Tibial nerve (tissue), 4 donors: ENCODE data around the gene SLC25A45. TPM values are rescaled to one million over a fixed set of nuclear protein-coding genes. Genes with fewer than 3 reads are reported as not detected.

Experiments used
- DNase-seq, 2 donors: peaks; one replicate each; pipeline ENCODE4 v3.0.0-alpha.2; 2019; ENCODE audit warnings: low spot score in 2 of 2
- H3K27ac ChIP-seq, 4 donors: fragments of 200-600 bp; sonication (generic) in 3 of 4; one replicate each; pipeline ENCODE4 v1.5.1; 2017 to 2019; ENCODE audit warnings: mild to moderate bottlenecking in 1 of 4
- H3K27me3 ChIP-seq, 2 donors: fragments of 200-600 bp; sonication (generic) in 1 of 2; one replicate each; pipeline versions ENCODE4 v1.5.1 to v1.6.0; 2017 to 2019
- H3K36me3 ChIP-seq, 3 donors: fragments of 200-600 bp; sonication (generic); one replicate each; pipeline ENCODE4 v1.5.1; 2018 to 2019
- H3K4me1 ChIP-seq, 4 donors: fragments of 200-600 bp; sonication (generic) in 3 of 4; one replicate each; pipeline ENCODE4 v1.5.1; 2017 to 2019
- H3K4me3 ChIP-seq, 4 donors: fragments of 200-600 bp; sonication (generic) in 3 of 4; one replicate each; pipeline ENCODE4 v1.5.1; 2017 to 2019; ENCODE audit warnings: mild to moderate bottlenecking in 1 of 4, moderate library complexity in 1 of 4
- H3K9me3 ChIP-seq, 4 donors: fragments of 200-600 bp; sonication (generic) in 3 of 4; one replicate each; pipeline ENCODE4 v1.5.1; 2017 to 2019
- CTCF ChIP-seq, 5 experiments: fragments of 200-600 bp in 3 of 5; fragments of 450-650 bp in 2 of 5; sonication (generic) in 3 of 5; IDR thresholded peaks; one replicate each; pipeline ENCODE4 v1.5.1; 2016 to 2019; ENCODE audit warnings: antibody characterized with exemption in 5 of 5, mild to moderate bottlenecking in 3 of 5, moderate library complexity in 2 of 5
- EP300 ChIP-seq, 2 donors: sonication (generic); formaldehyde crosslinking; IDR thresholded peaks; one replicate each; pipeline ENCODE4 v1.6.1; 2017; ENCODE audit warnings: antibody characterized with exemption in 2 of 2, mild to moderate bottlenecking in 1 of 2
- POLR2A ChIP-seq, 2 donors: fragments of 450-650 bp; IDR thresholded peaks; one replicate each; pipeline ENCODE4 v1.6.1; 2017; ENCODE audit warnings: antibody characterized with exemption in 2 of 2, mild to moderate bottlenecking in 2 of 2, moderate library complexity in 2 of 2
- WGBS, 2 donors: methylation state at CpG; one replicate each; pipeline ENCODE4 v1.1.5; 2018; 5-methylcytosine and 5-hydroxymethylcytosine counted together
- total RNA-seq, 4 donors: library from RNA; depleted of rRNA; stranded (reverse); fragments of >200 nt; gene quantifications; one replicate each; pipeline ENCODE4 v1.1.0, GENCODE V29; 2016

Gene SLC25A45
- total RNA-seq, 4 donors from 2014 or later, result 1.8 to 22.5 (median 8.5) TPM

- TF ChIP-seq CTCF (IDR thresholded peaks at IDR 0.05) (peak in 1 of 5 experiments; percentile 8), EP300 (IDR thresholded peaks at IDR 0.05) (peak in 1 of 2 donors; percentile 56), POLR2A (IDR thresholded peaks at IDR 0.05) (no peak)
- peak overlapping the region; percentile 98 to 100 (median 99) for H3K27ac ChIP-seq
- peak overlapping the region; percentile 26 to 80 (median 34) for H3K4me3 ChIP-seq
- 5% methylated on average over 19 of the region's 19 CpGs for WGBS, 2 donors
- peaks cover 0 to 2% (median 0%) of the 10 kb centered on the region in 3 donors for H3K36me3 ChIP-seq
- DNase-seq, result peak; percentile 40 to 42
- peaks cover 0 to 75% (median 53%) of the 10 kb centered on the region in 4 donors for H3K4me1 ChIP-seq
- no peaks in the 10 kb centered on the region for H3K9me3 ChIP-seq
- H3K27me3 ChIP-seq, result no peaks in the 10 kb centered on the region
Observed at GRCh38 chr11:65417702-65418430, 35.4 kb upstream of the SLC25A45 start.

- no peaks in the 10 kb centered on the region for H3K27me3 ChIP-seq
- peaks cover 0 to 83% (median 61%) of the 10 kb centered on the region in 4 donors for H3K4me1 ChIP-seq
- TF ChIP-seq POLR2A (IDR thresholded peaks at IDR 0.05) (no peak), EP300 (IDR thresholded peaks at IDR 0.05) (no peak), CTCF (IDR thresholded peaks at IDR 0.05) (no peak)
- H3K36me3 ChIP-seq, result peaks cover 0 to 10% (median 0%) of the 10 kb centered on the region in 3 donors
- H3K27ac ChIP-seq, result peak overlapping the region; percentile 98 to 100 (median 99)
- peak overlapping the region; percentile 26 to 80 (median 34) for H3K4me3 ChIP-seq
- no peaks in the 10 kb centered on the region for H3K9me3 ChIP-seq
- DNase-seq, result peak; percentile 34 to 48
- 6 to 12% methylated on average over 9 to 14 of the region's 14 CpGs for WGBS, 2 donors
Observed at GRCh38 chr11:65416841-65417701, 34.6 kb upstream of the SLC25A45 start.

GRCh38 chr11:65416341-65416824, 33.9 kb upstream of the SLC25A45 start:
- peaks cover 0 to 17% (median 0%) of the 10 kb centered on the region in 3 donors for H3K36me3 ChIP-seq
- peaks cover 0 to 90% (median 65%) of the 10 kb centered on the region in 4 donors for H3K4me1 ChIP-seq
- peak overlapping the region; percentile 98 to 100 (median 99) for H3K27ac ChIP-seq
- DNase-seq, result peak; percentile 89 to 94
- TF ChIP-seq EP300 (IDR thresholded peaks at IDR 0.05) (peak; percentile 38 to 90), CTCF (IDR thresholded peaks at IDR 0.05) (peak; percentile 96 to 100 (median 99)), POLR2A (IDR thresholded peaks at IDR 0.05) (peak; percentile 23 to 64)
- H3K9me3 ChIP-seq, result no peaks in the 10 kb centered on the region
- H3K4me3 ChIP-seq, result peak overlapping the region; percentile 26 to 80 (median 34)
- 3 to 10% methylated on average over 3 to 11 of the region's 18 CpGs for WGBS, 2 donors
- H3K27me3 ChIP-seq, result no peaks in the 10 kb centered on the region

- H3K9me3 ChIP-seq, result no peaks in the 10 kb centered on the region
- peak overlapping the region in 2 of 4 donors; percentile 38 to 80 for H3K4me3 ChIP-seq
- DNase-seq, result peak in 1 of 2 donors; percentile 14
- no peaks in the 10 kb centered on the region for H3K27me3 ChIP-seq
- peaks cover 0 to 93% (median 65%) of the 10 kb centered on the region in 4 donors for H3K4me1 ChIP-seq
- H3K36me3 ChIP-seq, result peaks cover 0 to 23% (median 0%) of the 10 kb centered on the region in 3 donors
- peak overlapping the region; percentile 98 to 100 (median 99) for H3K27ac ChIP-seq
- 47 to 57% methylated on average over 8 to 9 of the region's 11 CpGs for WGBS, 2 donors
- TF ChIP-seq CTCF (IDR thresholded peaks at IDR 0.05), result no peak
- TF ChIP-seq POLR2A (IDR thresholded peaks at IDR 0.05), result no peak
- TF ChIP-seq EP300 (IDR thresholded peaks at IDR 0.05), result no peak
Observed at GRCh38 chr11:65415499-65416340, 33.3 kb upstream of the SLC25A45 start.
